Neural cell (in vitro differentiated cells): ENCODE measurements around the gene PLAAT5. TPM values are rescaled to one million over a fixed set of nuclear protein-coding genes. Genes with fewer than 3 reads are reported as not detected.

Source experiments
- H2AFZ ChIP-seq: fragments of 200-600, 300-800 bp; sonication (generic), shearing (Covaris generic); 2 replicates; pipeline ENCODE4 v1.6.0; 2014; ENCODE audit warnings: low read depth, mild to moderate bottlenecking, antibody characterized with exemption, low read length, moderate library complexity
- H3F3A ChIP-seq: fragments of 200-600 bp; shearing (Covaris generic); 2 replicates; pipeline ENCODE4 v1.6.1; 2016; ENCODE audit warnings: mild to moderate bottlenecking, moderate library complexity, mixed read lengths, antibody characterized with exemption, low read length; ENCODE audit not compliant: insufficient read depth, poor library complexity, severe bottlenecking
- H3K27ac ChIP-seq: fragments of 200-600, 300-800 bp; sonication (generic), shearing (Covaris generic); 2 replicates; pipeline ENCODE4 v1.5.1; 2014; ENCODE audit warnings: mild to moderate bottlenecking, low read length, moderate library complexity
- H3K27me3 ChIP-seq: fragments of 300-800, 200-600 bp; sonication (generic), shearing (Covaris generic); 2 replicates; pipeline ENCODE4 v1.6.0; 2014; ENCODE audit warnings: mild to moderate bottlenecking, low read depth, low read length, moderate library complexity; ENCODE audit not compliant: insufficient read depth
- H3K36me3 ChIP-seq: fragments of 300-800, 200-600 bp; sonication (generic), shearing (Covaris generic); 2 replicates; pipeline ENCODE4 v1.5.1; 2014; ENCODE audit warnings: mild to moderate bottlenecking, antibody characterized with exemption, low read length, moderate library complexity; ENCODE audit not compliant: insufficient read depth
- H3K4me2 ChIP-seq: fragments of 300-800, 200-600 bp; sonication (generic), shearing (Covaris generic); 2 replicates; pipeline ENCODE4 v1.6.0; 2014; ENCODE audit warnings: mild to moderate bottlenecking, low read length
- H3K4me3 ChIP-seq: fragments of 300-800, 200-600 bp; sonication (generic), shearing (Covaris generic); 2 replicates; pipeline ENCODE4 v1.5.1; 2014; ENCODE audit warnings: mild to moderate bottlenecking, low read length, moderate library complexity
- H3K79me2 ChIP-seq: fragments of 200-600 bp; shearing (Covaris generic); replicated peaks from 2 replicates; pipeline ENCODE4 v1.6.0; 2014; ENCODE audit warnings: mild to moderate bottlenecking, low read length, moderate library complexity; ENCODE audit not compliant: insufficient read depth
- H3K9ac ChIP-seq: fragments of 300-800, 200-600 bp; sonication (generic), shearing (Covaris generic); 2 replicates; pipeline ENCODE4 v1.6.1; 2016; ENCODE audit warnings: mild to moderate bottlenecking, low read length, mixed read lengths
- H3K9me2 ChIP-seq: fragments of 200-600 bp; shearing (Covaris generic); 2 replicates; pipeline ENCODE4 v1.6.1; 2016; ENCODE audit warnings: mild to moderate bottlenecking, low read length, mixed read lengths; ENCODE audit not compliant: insufficient read depth
- H3K9me3 ChIP-seq: fragments of 200-600, 300-800 bp; sonication (generic), shearing (Covaris generic); 2 replicates; pipeline ENCODE4 v1.6.1; 2016; ENCODE audit warnings: mild to moderate bottlenecking, mixed run types, low read length, moderate library complexity, mixed read lengths
- H4K20me1 ChIP-seq: fragments of 200-600 bp; shearing (Covaris generic); 2 replicates; pipeline ENCODE4 v1.6.1; 2016; ENCODE audit warnings: mild to moderate bottlenecking, mixed run types; ENCODE audit not compliant: insufficient read depth
- CTCF ChIP-seq: fragments of 450-650 bp; IDR thresholded peaks from 2 replicates; pipeline ENCODE4 v1.5.1; 2014; ENCODE audit warnings: antibody characterized with exemption, mild to moderate bottlenecking, moderate library complexity; ENCODE audit not compliant: poor library complexity, severe bottlenecking
- EP300 ChIP-seq: fragments of 450-650 bp; conservative IDR thresholded peaks from 2 replicates; pipeline ENCODE4 v1.6.1; 2014; ENCODE audit warnings: antibody characterized with exemption, mild to moderate bottlenecking, moderate library complexity; ENCODE audit not compliant: poor library complexity, severe bottlenecking
- EZH2 ChIP-seq: fragments of 200-600, 300-800 bp; shearing (Covaris generic), sonication (generic); IDR thresholded peaks from 2 replicates; pipeline ENCODE4 v1.6.1; 2014; ENCODE audit warnings: antibody characterized with exemption, low read length, borderline replicate concordance, mild to moderate bottlenecking; ENCODE audit not compliant: insufficient read depth, poor library complexity, severe bottlenecking
- MXI1 ChIP-seq: fragments of 450-650 bp; conservative IDR thresholded peaks from 2 replicates; pipeline ENCODE4 v1.6.1; 2014; ENCODE audit warnings: antibody characterized with exemption, mild to moderate bottlenecking; ENCODE audit not compliant: poor library complexity, severe bottlenecking
- POLR2AphosphoS5 ChIP-seq: IDR thresholded peaks from 2 replicates; pipeline ENCODE4 v1.6.1; 2012
- RAD21 ChIP-seq: fragments of 450-650 bp; conservative IDR thresholded peaks from 2 replicates; pipeline ENCODE4 v1.6.1; 2014; ENCODE audit warnings: antibody characterized with exemption, mild to moderate bottlenecking, moderate library complexity
- SMC3 ChIP-seq: fragments of 450-650 bp; conservative IDR thresholded peaks from 2 replicates; pipeline ENCODE4 v1.6.1; 2014; ENCODE audit warnings: antibody characterized with exemption, mild to moderate bottlenecking, moderate library complexity; ENCODE audit not compliant: poor library complexity
- TAF1 ChIP-seq: IDR thresholded peaks from 2 replicates; pipeline ENCODE4 v1.6.1; 2012; ENCODE audit warnings: low read depth
- polyA plus RNA-seq: library from polyadenylated mRNA; depleted of rRNA; stranded (reverse); fragments of >200 nt; gene quantifications from 2 replicates; pipeline ENCODE4 v1.2.3, GENCODE V29; 2014
- TF ChIP-seq, protein P1 (sequence below): IDR thresholded peaks from 2 replicates; pipeline ENCODE4 v1.6.1; 2012; ENCODE audit warnings: borderline replicate concordance

Gene PLAAT5
- polyA plus RNA-seq, 1 donor from 2014 or later, result 0.14 TPM

GRCh38 chr11:63534895-63535461, 44.0 kb upstream of the PLAAT5 start:
- Histone ChIP-seq H3K9me3 (no peaks in the 10 kb centered on the region), H3K9me2 (no peaks in the 10 kb centered on the region), H3K9ac (no peak overlapping the region), H2AFZ (no peak overlapping the region), H4K20me1 (no peaks in the 10 kb centered on the region), H3K27me3 (peaks cover under 1% of the 10 kb centered on the region), H3K4me2 (no peak overlapping the region), H3K79me2 (no peaks in the 10 kb centered on the region), H3K27ac (no peak overlapping the region), H3F3A (no peaks in the 10 kb centered on the region), H3K4me3 (no peak overlapping the region), H3K36me3 (no peaks in the 10 kb centered on the region)
- no peak for TF ChIP-seq POLR2AphosphoS5
- TF ChIP-seq TAF1, result no peak
- TF ChIP-seq EZH2, result no peak
- TF ChIP-seq RAD21, result no peak
- TF ChIP-seq, protein P1, sequence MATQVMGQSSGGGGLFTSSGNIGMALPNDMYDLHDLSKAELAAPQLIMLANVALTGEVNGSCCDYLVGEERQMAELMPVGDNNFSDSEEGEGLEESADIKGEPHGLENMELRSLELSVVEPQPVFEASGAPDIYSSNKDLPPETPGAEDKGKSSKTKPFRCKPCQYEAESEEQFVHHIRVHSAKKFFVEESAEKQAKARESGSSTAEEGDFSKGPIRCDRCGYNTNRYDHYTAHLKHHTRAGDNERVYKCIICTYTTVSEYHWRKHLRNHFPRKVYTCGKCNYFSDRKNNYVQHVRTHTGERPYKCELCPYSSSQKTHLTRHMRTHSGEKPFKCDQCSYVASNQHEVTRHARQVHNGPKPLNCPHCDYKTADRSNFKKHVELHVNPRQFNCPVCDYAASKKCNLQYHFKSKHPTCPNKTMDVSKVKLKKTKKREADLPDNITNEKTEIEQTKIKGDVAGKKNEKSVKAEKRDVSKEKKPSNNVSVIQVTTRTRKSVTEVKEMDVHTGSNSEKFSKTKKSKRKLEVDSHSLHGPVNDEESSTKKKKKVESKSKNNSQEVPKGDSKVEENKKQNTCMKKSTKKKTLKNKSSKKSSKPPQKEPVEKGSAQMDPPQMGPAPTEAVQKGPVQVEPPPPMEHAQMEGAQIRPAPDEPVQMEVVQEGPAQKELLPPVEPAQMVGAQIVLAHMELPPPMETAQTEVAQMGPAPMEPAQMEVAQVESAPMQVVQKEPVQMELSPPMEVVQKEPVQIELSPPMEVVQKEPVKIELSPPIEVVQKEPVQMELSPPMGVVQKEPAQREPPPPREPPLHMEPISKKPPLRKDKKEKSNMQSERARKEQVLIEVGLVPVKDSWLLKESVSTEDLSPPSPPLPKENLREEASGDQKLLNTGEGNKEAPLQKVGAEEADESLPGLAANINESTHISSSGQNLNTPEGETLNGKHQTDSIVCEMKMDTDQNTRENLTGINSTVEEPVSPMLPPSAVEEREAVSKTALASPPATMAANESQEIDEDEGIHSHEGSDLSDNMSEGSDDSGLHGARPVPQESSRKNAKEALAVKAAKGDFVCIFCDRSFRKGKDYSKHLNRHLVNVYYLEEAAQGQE, result no peak

- no peaks in the 10 kb centered on the region for H3K9me3 ChIP-seq
- TF ChIP-seq MXI1, result no peak
- TF ChIP-seq POLR2AphosphoS5, result no peak
- TF ChIP-seq, protein P1, result no peak
- TF ChIP-seq RAD21, result no peak
- no peak for TF ChIP-seq CTCF
- no peak for TF ChIP-seq SMC3
- TF ChIP-seq EP300, result no peak
- no peak for TF ChIP-seq EZH2
- no peak for TF ChIP-seq TAF1
- no peaks in the 10 kb centered on the region for H3F3A ChIP-seq
- H4K20me1 ChIP-seq, result no peaks in the 10 kb centered on the region
- no peak overlapping the region for H2AFZ ChIP-seq
- H3K9me2 ChIP-seq, result no peaks in the 10 kb centered on the region
- peaks cover 7% of the 10 kb centered on the region for H3K27me3 ChIP-seq
- no peak overlapping the region for H3K27ac ChIP-seq
- H3K4me2 ChIP-seq, result no peak overlapping the region
- H3K9ac ChIP-seq, result no peak overlapping the region
- no peaks in the 10 kb centered on the region for H3K79me2 ChIP-seq
- no peak overlapping the region for H3K4me3 ChIP-seq
- no peaks in the 10 kb centered on the region for H3K36me3 ChIP-seq
Measured at GRCh38 chr11:63534076-63534475, 43.1 kb upstream of the PLAAT5 start.
